Fibroblast of the aortic adventitia (primary cell): ENCODE measurements around the gene SLC25A48. TPM values are rescaled to one million over a fixed set of nuclear protein-coding genes. Genes with fewer than 3 reads are reported as not detected.

Experiments used
- DNase-seq: peaks from one replicate; pipeline ENCODE4 v3.0.0-alpha.2; 2010; ENCODE audit warnings: low read depth
- H3K4me3 ChIP-seq: 2 replicates; pipeline ENCODE4 v1.5.1; 2011; ENCODE audit warnings: low read depth, mild to moderate bottlenecking, control low read depth, low read length, moderate library complexity
- total RNA-seq: library from RNA; depleted of rRNA; stranded (reverse); fragments of >200 nt; gene quantifications from 2 replicates; pipeline ENCODE4 v1.2.3, GENCODE V29; 2012; ENCODE audit warnings: low replicate concordance
- TF ChIP-seq, protein P1 (sequence below): IDR thresholded peaks from 2 replicates; pipeline ENCODE4 v1.5.1; 2011; ENCODE audit warnings: mild to moderate bottlenecking, low read length, control low read depth, inconsistent platforms; ENCODE audit not compliant: insufficient read depth

SLC25A48 gene
- total RNA-seq, 1 donor = not detected

- H3K4me3 ChIP-seq = no peak overlapping the region
- no peak for DNase-seq
- TF ChIP-seq, protein P1, sequence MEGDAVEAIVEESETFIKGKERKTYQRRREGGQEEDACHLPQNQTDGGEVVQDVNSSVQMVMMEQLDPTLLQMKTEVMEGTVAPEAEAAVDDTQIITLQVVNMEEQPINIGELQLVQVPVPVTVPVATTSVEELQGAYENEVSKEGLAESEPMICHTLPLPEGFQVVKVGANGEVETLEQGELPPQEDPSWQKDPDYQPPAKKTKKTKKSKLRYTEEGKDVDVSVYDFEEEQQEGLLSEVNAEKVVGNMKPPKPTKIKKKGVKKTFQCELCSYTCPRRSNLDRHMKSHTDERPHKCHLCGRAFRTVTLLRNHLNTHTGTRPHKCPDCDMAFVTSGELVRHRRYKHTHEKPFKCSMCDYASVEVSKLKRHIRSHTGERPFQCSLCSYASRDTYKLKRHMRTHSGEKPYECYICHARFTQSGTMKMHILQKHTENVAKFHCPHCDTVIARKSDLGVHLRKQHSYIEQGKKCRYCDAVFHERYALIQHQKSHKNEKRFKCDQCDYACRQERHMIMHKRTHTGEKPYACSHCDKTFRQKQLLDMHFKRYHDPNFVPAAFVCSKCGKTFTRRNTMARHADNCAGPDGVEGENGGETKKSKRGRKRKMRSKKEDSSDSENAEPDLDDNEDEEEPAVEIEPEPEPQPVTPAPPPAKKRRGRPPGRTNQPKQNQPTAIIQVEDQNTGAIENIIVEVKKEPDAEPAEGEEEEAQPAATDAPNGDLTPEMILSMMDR = no peak
These were observed 9.9 kb upstream of the SLC25A48 start for GRCh38 chr5:135824541-135825041.

- TF ChIP-seq, protein P1 = no peak
- H3K4me3 ChIP-seq = no peak overlapping the region
- DNase-seq = no peak
These were observed 8.9 kb upstream of the SLC25A48 start for GRCh38 chr5:135825373-135826220.

- TF ChIP-seq, protein P1 = no peak
- no peak for DNase-seq
- H3K4me3 ChIP-seq = no peak overlapping the region
These were observed 8.3 kb upstream of the SLC25A48 start for GRCh38 chr5:135826221-135826525.

- no peak overlapping the region for H3K4me3 ChIP-seq
- DNase-seq = no peak
- TF ChIP-seq, protein P1 = no peak
These were observed 7.3 kb upstream of the SLC25A48 start for GRCh38 chr5:135826994-135827671.

DNA sequence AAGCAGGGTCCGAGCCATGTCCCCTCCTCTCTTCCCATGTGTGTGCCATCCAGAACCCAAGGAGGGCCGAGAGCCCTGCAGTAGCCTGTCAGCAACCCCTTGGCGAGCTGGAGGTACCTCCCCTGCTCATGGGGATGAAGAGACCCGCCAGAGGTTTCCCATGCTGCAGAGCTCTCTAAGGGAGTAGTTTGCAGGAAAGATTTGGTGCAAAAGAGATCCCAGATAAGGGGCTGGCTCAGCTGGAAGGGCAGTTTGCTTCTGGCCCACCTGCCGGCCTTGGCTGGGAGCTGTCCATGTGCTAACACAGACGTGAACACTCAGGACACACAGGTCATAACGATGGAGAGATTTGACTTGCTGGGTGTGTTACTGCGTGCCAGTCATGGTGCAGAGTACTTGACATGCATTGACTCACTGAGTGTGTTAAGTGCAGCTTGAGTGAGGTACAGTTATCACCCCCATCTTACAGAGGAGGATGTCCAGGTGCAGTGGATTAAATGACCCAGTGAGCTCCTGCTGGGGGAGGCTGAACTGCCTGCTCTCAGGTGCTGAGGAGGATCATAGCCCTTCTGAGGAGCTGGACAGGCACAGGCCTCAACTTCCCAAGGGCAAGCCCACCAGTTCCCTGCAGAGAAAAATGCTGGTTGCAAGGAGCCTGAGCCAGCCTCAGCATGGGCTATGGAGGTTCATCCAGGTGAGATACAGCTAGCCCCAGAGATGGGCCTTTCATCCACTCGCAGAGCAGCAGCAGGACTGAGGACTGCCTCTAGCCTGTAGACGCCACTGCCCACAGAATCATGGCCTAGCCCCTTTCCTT, 6.3 kb upstream of the SLC25A48 start:
- no peak for DNase-seq
- H3K4me3 ChIP-seq = no peak overlapping the region
- TF ChIP-seq, protein P1 = no peak

- TF ChIP-seq, protein P1 = no peak
- no peak for DNase-seq
- H3K4me3 ChIP-seq = no peak overlapping the region
These were observed 5.7 kb upstream of the SLC25A48 start for GRCh38 chr5:135828782-135829127.
